8988T (cell line): ENCODE data around the gene ME2.
"Not testable (repeated sequence)": the region's sequence is repeated elsewhere in the genome, so short reads cannot be mapped to it uniquely, and the experiment has no call there.

ENCODE experiments used
- DNase-seq: peaks from one replicate; pipeline ENCODE4 v3.0.0; 2011

Gene ME2

DNA sequence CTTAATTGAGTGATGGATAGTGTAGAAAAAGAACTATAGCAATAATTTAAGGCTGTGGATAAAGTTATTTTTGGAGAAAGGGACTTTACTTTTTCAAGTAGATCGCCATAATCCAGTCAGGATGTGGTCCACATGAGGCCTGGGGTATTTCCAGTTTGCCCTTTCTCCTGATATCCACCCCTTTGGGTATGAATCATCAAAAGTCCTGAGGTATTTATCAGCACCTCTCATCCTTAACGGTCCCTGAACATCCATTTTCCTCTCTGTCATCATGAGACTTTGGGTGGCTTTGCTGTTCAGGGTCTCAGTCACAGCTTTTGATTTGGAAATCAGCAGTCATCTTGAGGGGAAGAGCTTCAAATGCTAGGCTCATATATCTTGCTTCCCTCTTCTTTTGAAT lies 49.6 kb downstream of the ME2 start:
- no peak for DNase-seq

DNA sequence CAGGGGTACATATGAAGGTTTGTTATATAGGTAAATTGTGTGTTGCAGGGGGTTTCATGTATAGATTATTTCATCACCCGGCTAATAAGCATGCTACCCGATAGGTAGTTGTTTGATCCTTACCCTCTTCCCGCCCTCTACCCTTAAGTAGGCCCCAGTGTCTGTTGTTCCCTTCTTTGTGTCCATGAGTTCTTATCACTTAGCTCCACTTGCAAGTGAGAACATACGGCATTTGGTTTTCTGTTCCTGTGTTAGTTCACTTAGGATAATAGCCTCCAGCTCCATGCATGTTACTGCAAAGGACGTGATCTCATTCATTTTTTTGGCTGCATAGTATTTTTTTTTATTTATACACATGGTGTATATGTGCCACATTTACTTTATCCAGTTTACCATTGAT lies 54.8 kb downstream of the ME2 start:
- no peak for DNase-seq

- no peak for DNase-seq
Measured at GRCh38 chr18:50934545-50935211, 55.8 kb downstream of the ME2 start.

- no peak for DNase-seq
Measured at GRCh38 chr18:50935493-50936191, 56.7 kb downstream of the ME2 start.

- DNase-seq, result no peak
Measured at GRCh38 chr18:50937183-50937582, 58.3 kb downstream of the ME2 start.

- DNase-seq, result no peak
Measured at GRCh38 chr18:50938912-50939311, 60.0 kb downstream of the ME2 start.

DNA sequence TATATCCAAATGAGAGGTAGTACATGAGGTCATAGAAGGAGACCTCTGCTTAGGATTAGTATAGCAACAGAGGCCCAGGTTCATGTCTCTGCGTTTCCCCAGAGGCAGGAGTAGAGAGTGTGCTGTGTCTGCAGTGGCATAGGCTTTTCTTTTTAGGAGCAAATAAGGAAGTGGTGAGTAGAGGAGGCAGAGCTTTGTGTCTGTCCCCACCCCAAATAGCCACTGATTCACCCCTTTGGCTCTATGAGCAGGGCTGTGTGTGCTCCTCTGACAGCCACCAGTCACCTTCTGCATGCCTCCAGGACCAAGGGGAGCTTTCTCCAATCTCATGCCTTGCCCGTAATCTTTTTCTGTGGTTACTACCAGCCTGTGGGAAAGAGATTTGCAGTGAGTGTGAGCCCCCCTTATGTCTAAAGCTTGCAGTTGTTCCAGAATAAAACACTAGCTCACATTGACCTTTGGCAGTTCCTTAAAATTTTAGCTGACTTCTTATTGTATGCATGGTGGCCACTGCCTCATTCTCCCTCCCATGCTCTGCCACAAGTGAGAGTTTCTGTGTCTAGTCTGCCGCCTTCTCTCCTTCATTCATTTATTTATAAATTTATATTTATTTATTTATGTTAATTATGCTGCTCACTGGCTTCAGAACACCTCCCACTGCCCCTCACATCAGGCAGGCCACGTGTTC lies 65.5 kb downstream of the ME2 start:
- no peak for DNase-seq

GRCh38 chr18:50945918-50946317 lies 67.0 kb downstream of the ME2 start:
- DNase-seq, result not testable (repeated sequence)

GRCh38 chr18:50947899-50948298 lies 69.0 kb downstream of the ME2 start:
- DNase-seq, result no peak

GRCh38 chr18:50949185-50949584 lies 70.3 kb downstream of the ME2 start:
- no peak for DNase-seq

GRCh38 chr18:50950626-50951025 lies 71.7 kb downstream of the ME2 start:
- no peak for DNase-seq

GRCh38 chr18:50953822-50954221 lies 74.9 kb downstream of the ME2 start:
- DNase-seq, result no peak

DNA sequence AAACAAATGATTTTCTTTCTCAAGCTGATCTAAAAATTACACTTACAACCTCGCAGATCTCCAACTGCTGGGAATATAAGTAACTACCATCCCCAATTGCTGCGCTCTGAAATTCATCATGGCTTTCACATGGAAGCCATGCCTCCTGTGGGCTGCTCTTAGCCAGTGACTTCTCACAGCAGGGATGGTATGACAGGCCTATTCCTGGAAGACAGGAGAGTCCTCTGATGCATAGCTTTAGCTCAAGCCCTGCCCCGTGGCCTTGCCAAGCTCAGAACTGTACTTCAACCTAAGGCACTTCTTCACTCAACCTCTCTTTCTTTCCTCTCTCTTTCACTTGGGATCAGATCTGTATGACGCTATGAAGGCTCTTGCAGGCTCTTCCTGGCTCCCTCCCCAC lies 76.3 kb downstream of the ME2 start:
- no peak for DNase-seq

- no peak for DNase-seq
Measured at GRCh38 chr18:50956116-50956515, 77.2 kb downstream of the ME2 start.

DNA sequence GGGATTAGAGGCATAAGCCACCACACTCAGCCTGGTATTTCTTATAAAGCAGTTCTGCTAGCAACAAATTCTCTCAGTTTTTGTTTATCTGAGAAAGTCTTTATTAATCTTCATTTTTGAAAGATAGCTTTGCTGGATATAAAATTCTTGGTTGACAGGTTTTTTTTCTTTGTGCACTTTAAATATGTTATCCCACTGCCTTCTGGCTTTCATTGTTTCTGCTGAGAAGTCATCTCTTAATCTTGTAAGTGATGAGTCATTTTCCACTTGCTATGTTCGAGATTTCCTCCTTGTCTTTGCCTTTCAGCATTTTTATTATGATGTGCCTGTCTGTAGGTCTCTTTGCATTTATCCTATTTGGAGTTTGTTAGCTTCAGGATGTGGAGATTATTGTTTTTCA lies 83.1 kb downstream of the ME2 start:
- no peak for DNase-seq

GRCh38 chr18:50967714-50968661 lies 89.1 kb downstream of the ME2 start, which contains the start of gene ELAC1:
TSS of gene ELAC1 (plus strand) at chr18:50968040. CDS start at chr18:50974405, 6,365 bp downstream.
- DNase-seq, result no peak

GRCh38 chr18:50969448-50969847 lies 90.5 kb downstream of the ME2 start:
- DNase-seq, result no peak

DNA sequence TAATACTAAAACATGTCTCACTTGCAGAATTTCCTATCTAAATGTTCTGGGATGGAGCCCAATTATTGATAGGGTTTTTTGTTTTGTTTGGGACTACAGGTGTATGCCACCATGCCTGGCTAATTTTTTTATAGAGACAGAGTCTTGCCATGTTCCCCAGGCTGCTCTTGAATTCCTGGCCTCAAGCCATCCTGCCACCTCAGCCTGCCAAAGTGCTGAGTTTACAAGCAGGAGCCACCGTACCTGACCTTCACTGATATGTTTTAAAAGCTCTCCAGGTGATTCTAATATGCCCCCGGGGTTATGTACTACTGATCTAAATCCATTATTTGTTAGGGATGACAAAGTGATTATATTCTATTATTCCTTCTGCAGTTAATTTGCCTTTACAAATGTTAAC lies 91.1 kb downstream of the ME2 start:
- no peak for DNase-seq

- not testable (repeated sequence) for DNase-seq
Measured at GRCh38 chr18:50972404-50972803, 93.5 kb downstream of the ME2 start.

DNA sequence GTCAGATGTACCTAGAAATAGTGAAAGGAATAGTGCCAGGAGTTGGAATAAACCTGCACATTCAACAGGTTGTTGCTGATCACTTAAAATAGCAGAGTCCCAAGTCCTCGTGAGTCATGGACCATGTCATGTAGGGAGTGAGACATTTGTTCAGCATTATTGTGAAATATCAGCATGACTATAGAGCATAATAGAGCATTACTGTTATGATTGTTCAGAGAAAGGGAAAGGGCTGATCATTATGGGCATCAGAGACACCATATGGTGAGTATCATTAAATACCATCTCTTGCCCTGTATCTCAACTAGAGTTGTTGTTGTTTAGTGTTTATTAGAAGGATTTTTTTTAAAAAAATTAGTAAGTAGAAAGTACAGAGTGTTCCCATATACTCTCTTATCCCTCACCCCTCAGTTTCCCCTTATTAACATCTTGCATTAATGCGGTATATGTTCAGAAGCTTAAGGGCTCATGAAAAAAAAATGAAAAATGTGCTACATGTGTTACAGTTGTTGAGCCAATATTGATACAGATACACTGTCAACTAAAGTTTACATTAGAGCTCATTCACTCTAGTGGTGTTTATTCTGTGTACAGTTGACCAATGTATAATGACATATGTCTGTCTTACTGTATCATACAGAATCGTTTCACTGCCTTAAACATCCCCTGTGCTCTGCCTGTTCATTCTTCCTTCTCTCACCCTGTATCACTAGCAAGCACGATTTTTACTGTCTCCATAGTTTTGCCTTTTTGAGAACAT lies 94.6 kb downstream of the ME2 start:
- no peak for DNase-seq

- no peak for DNase-seq
Measured at GRCh38 chr18:50977037-50977760, 98.3 kb downstream of the ME2 start.
